Stimulated activated CD8-positive, alpha-beta memory T cell treated with anti-CD3 and anti-CD28 coated beads, Interleukin-7, amount 100 ng/mL, for 48 hours (primary cell): ENCODE measurements around the gene THSD8.

Experiments used
- DNase-seq, 2 donors: peaks; one replicate each; pipeline ENCODE4 v3.0.0-alpha.2; 2020; ENCODE audit warnings: low read depth in 1 of 2; ENCODE audit errors: extremely low read depth in 1 of 2

Gene THSD8

DNA sequence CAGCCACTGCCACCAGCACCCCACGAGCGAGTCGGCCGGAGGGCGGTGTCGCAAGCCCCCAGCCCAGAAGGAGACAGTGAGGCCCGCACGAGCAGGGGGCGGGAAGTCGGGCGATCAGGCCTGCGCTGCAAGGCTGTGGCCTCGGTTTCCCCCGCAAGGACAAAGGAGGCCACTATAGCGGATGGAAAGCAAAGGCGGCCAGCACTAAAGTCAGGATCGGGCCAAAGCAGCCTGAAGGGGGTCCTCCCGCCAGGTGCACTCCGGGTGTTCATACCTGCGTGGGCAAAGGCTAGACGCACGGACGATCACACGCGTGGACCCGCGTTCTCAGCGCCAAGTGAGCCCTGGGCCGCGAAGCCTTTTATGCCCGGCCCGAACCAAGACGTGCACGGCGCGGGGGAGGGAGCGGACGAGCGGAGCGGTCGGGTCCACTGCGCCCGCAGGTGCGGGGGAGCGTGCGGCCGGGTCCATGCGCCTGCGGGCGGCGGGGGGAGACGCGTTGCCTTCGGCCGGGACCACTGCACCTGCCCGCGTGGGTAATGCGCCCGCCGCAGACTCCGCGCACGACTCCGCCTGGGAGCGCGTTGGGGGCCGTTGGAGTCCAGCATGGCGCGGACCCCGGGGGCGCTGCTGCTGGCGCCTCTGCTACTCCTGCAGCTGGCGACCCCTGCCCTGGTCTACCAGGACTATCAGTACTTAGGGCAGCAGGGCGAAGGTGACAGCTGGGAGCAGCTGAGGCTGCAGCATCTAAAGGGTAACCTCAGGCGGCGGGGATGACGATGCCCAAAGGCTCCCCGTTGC lies at the start of gene THSD8, which contains the start of gene PRDX2:
Gene THSD8, plus strand, starts transcription at position 604 of the 801 bp plus-strand sequence. Its CDS starts 3 bp downstream, at position 607.
Gene PRDX2, minus strand, starts transcription at position 335 of the 801 bp plus-strand sequence. CDS start 539 bp downstream, outside the sequence.
- DNase-seq, result peak in 1 of 2 donors; percentile 61

DNA sequence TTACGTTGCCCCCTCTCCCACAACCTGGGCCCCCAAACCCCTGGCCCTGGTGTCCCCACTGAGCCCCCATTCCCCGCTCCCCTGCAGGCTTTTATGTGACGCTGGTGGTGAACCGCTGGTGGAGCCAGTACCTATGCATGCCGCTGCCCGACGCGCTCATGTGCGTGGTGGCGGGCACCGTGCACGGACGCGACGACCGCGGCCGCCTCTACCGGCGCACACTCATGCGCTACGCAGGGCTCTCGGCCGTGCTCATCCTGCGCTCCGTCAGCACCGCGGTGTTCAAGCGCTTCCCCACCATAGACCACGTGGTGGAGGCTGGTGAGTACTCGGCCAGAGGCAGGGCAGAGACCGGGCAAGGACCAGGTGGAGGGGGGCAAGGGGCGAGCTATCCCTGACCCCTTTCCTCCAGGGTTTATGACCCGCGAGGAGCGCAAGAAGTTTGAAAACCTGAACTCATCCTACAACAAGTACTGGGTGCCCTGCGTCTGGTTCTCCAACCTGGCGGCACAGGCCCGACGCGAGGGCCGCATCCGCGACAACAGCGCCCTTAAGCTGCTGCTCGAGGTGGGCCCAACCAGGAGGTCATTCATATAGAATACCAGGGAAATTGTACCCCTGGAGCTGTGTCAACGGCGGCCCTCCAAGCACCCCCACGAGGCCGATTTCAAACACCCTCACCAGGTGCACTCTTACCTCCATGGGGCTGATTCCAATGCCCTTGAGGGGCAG lies 47.2 kb upstream of the THSD8 start:
- DNase-seq, result no peak

GRCh38 chr19:12756150-12756883 lies 45.6 kb upstream of the THSD8 start:
- no peak for DNase-seq

- DNase-seq, result peak in 1 of 2 donors; percentile 47
These were observed 44.2 kb upstream of the THSD8 start for GRCh38 chr19:12757544-12758274.

DNA sequence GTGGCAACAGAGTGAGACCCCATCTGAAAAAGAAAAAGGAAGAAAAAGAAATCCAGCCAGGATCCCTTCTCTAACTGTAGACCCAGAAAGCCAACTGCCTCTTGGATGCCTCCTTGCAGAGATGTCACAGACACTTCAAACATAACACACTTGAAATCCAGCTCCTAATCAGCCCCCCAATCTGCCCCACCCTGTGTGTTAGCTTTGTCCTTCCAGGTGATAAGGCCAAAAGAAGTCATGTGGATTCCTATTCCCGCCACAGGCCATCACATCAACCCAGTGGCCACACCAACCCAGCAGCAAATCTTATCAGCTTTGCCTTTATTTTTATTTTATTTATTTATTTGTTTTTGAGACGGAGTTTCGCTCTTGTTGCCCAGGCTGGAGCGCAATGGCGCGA lies 42.2 kb upstream of the THSD8 start:
- no peak for DNase-seq

- no peak for DNase-seq
These were observed 38.8 kb upstream of the THSD8 start for GRCh38 chr19:12763100-12763499.

- DNase-seq, result no peak
These were observed 37.2 kb upstream of the THSD8 start for GRCh38 chr19:12764698-12765097.

- peak; percentile 50 to 60 for DNase-seq
These were observed 35.8 kb upstream of the THSD8 start for GRCh38 chr19:12766051-12766521.

DNA sequence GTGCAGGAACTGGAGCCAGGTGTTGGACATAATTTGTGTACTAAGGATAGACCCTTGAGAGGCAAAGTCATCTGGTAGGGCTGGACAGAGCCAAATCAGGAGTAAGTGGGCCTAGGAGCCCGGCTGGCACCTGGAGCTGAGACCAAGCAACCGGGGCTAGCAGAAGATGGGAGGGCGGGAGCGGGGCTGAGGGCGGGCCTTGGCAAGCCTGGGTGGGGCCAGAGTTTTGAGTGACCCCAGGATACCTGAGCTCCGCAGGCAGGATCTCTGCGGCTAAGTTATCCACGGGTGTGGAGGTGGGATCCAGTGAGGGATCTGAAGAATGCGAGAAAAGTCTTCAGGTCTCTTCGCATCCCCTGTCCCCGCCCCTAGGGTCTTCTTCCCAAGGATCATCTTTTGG lies 34.7 kb upstream of the THSD8 start:
- DNase-seq, result no peak

DNA sequence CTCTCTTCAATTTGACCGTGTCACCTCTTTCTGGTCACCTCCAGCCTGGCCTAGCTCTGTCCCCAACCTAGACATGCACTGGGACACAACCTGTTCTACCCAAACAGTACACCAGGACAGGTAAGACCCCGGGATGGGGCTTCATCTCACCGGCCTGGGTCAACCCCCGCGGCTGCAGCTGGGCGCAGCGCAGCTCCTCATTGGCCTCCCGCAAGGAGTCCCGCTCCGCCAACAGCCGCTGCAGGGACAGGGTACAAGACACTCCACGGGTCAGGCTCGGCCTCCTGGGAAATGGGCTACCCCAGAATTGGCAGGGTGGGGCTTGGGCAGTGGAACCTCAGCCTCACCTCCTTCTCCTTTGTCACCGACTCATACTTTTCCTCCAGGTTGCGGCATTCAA lies 34.2 kb upstream of the THSD8 start:
- DNase-seq, result no peak

DNA sequence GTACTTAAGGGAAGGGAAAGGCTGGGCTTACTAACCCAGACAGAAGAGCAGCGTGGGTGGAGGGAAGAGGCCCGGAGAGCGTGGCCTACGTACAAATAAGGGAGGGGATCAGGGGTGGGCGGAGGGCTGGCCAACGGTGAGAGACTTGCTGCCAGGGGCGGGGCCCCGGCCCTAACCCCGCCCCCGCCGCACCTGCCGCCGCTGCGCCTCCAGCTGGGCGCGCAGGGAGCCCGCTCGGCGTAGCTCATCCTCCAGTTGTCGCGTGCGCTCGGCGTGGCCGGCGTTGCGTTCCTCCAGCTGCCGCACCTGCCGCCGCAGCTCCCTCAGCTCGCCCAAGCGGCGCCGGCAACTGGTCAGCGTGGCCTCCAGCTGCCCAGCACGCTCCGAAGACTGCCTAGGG lies 32.2 kb upstream of the THSD8 start:
- DNase-seq, result no peak

DNA sequence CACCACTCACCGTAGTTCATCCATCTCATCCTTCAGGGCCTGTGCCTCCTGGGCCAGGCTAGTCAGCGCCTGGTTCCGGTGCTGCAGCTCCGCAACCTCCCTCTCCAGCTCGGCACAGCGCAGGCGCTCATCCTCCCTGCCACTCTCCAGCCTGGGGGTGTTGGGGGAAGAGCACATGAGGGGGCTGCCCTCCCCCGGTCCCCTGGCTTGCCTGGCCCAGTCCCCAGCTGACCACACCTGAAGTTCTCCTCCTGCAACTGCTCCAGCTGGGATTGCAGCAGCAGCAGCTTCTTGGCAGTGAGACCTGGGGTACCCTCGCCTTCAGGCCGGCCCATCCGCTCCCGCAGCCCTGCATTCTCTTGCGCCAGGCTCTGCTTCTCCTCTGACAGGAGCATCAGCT lies 30.9 kb upstream of the THSD8 start:
- no peak for DNase-seq

DNA sequence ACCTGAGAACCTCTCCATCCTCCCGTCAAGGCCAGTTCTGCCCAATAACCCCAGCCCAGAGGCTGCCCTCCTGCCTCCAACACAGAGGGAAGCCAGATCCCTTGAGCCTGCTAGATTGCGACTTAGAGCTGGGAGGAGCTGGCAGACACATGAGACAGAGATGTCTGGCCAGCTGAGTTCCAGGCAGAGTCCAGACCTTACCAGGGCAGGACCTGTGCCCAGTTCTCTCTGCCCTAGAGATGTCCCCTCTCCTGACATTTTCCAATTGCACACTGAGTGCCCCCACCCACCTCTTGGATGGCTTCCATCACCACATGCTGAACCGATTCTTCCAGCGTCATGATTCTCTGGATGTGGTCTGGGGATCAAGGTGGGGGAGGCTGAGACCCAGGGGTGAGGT lies 29.5 kb upstream of the THSD8 start:
- DNase-seq, result no peak

- no peak for DNase-seq
These were observed 28.3 kb upstream of the THSD8 start for GRCh38 chr19:12773571-12773970.

DNA sequence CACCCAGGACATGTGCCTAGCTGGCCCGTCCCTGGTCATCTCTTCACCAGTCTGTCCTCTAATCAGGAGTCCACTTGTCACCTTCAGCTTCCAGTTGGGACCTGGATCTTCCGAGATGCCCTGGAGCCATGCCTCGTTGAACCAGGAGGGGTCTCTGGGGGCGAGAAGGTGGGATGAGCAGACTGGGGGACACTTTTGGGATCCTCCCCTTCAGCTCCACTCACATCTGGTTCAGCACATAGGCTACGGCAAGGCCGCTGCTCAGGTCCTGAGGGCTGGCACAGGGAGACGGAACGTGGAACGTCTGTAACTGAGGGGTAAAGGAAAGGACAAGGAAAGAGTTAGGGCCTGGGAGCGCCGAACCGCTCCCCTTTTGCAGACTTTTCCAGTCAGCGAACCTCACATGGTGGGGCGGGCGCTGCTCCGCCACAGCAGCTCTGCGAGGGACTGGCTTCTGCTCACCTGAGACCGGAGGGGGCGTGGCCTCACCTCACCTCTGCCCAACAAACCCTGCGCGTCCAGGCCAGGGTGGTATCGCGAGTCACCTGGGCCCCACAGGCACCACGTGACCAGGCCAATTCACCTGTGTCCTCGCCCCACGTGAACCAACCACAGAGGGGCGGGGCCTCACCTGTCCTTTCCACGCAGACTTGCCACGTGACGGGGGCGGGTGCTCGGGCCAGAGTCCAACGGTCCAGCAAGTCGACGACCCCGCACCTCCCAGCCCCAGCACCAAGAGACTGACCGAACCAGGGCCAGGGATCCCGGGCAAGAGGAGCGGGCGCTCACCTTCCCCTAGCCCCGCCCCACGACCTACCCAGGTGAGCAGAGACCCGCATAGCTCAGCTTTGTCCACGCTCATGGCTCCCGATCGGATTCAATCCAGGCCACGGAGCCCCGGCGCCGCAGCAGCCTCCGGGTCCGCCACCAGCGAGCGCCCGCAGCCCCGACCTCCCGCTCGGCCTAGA lies 27.0 kb upstream of the THSD8 start, which contains the start of gene HOOK2:
Gene HOOK2, minus strand, starts transcription at position 965 of the 968 bp plus-strand sequence. Its CDS starts 103 bp downstream, at position 862.
- no peak for DNase-seq

- DNase-seq, result peak; percentile 63 to 68
These were observed 24.5 kb upstream of the THSD8 start for GRCh38 chr19:12777217-12778016.

DNA sequence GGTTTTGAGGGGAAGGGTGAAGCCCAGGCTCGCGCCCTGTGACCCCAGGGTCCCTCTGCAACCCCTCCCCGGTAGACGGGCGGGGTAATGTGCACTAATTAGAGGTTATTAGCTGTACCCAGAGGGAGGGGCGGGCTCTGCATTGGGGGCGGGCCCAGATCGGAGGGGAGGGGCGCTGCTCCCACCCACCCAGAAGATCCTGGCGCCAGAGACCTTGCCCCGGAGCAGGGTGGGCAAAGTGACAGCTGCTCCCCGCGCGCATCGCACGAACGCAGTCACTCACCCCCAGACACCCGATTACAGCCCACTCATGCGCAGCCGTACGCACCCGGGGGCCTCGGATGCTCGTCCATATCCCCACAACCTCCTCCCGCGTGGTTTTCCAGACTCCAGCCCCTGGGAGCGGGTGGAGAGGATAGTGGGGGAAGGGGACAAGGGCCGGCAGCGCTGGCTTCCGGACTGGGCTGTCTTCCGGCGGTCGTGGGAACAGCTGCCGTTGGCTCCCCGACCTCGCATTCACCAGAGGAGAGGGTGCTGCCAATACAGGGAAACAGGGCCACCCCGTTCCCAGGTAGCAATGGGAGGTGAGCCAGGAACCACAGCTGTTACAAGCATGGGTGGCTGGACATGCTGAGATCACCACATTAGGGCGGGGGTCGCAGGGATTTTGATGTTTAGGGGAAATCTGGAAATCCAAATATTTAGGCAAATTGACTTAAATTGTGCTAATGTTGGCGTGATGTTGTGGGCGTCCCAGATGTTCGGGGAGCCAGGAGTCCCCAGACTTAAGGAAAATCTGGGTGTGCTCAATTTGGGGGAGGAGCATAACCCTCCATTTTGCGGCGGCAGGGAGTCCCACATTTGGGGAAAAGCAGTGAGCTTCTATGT lies 23.6 kb upstream of the THSD8 start:
- DNase-seq, result no peak

DNA sequence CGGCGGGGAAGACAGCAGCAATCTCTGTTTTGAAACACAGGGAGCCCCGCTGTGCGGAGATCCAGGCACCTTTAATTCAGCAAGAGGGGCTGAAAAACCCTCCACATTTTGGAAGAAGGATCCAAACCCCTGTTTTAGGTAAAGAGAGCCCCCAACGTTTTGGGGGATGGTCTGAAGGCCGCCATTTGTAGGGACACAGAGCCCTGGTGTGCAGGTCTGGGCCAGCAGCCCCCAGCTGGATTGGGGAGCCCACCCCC lies 23.0 kb upstream of the THSD8 start:
- DNase-seq, result no peak
